Kidney (tissue), 14 donors: ENCODE results near the gene NT5DC4. TPM values are rescaled to one million over a fixed set of nuclear protein-coding genes. Genes with fewer than 3 reads are reported as not detected.

Experiments
- DNase-seq, 5 donors: peaks; one replicate each; pipeline ENCODE4 v3.0.0-alpha.2; 2013 to 2020
- FAIRE-seq: peaks from 2 replicates; lab custom pipeline; 2012; peaks lifted over from hg19 to GRCh38; lab: Jason Lieb, UNC
- H3K27ac ChIP-seq, 2 donors: one replicate each; pipeline ENCODE4 v1.7.0; 2013; ENCODE audit warnings: low read depth in 2 of 2, low read length in 2 of 2, inconsistent platforms in 1 of 2
- H3K27me3 ChIP-seq: one replicate; pipeline ENCODE4 v1.7.1; 2013; ENCODE audit warnings: low read length, inconsistent platforms; ENCODE audit not compliant: control insufficient read depth, insufficient read depth
- H3K36me3 ChIP-seq, 3 donors: one replicate each; pipeline versions ENCODE4 v1.7.0 to v1.7.1; 2013; ENCODE audit warnings: low read length in 3 of 3, control low read depth in 1 of 3, inconsistent platforms in 1 of 3; ENCODE audit not compliant: insufficient read depth in 3 of 3, control insufficient read depth in 2 of 3
- H3K4me1 ChIP-seq, 3 donors: one replicate each; pipeline versions ENCODE4 v1.7.0 to v1.7.1; 2013; ENCODE audit warnings: low read length in 3 of 3, inconsistent platforms in 1 of 3, low read depth in 1 of 3; ENCODE audit not compliant: control insufficient read depth in 2 of 3, insufficient read depth in 2 of 3
- H3K4me3 ChIP-seq, 3 donors: one replicate each; pipeline versions ENCODE4 v1.7.0 to v1.8.1; 2013; ENCODE audit warnings: low read length in 3 of 3, control low read depth in 1 of 3, inconsistent platforms in 1 of 3
- H3K9ac ChIP-seq, 3 donors: one replicate each; pipeline versions ENCODE4 v1.7.0 to v1.7.1; 2013; ENCODE audit warnings: low read length in 3 of 3, control low read depth in 1 of 3, inconsistent platforms in 1 of 3
- H3K9me3 ChIP-seq, 3 donors: one replicate each; pipeline versions ENCODE4 v1.7.0 to v1.7.1; 2013; ENCODE audit warnings: low read length in 3 of 3, control low read depth in 1 of 3, inconsistent platforms in 1 of 3; ENCODE audit not compliant: control insufficient read depth in 2 of 3, insufficient read depth in 1 of 3
- intact Hi-C: fragments of 100-400 bp; cut with DNase I; formaldehyde crosslinking; loops from one replicate; pipeline ENCODE4 v1.11.1; 2022
- polyA plus RNA-seq: library from polyadenylated mRNA; stranded (reverse); fragments of 350-450 nt; fragmentation: Illumina TruSeq; extraction: RNeasy Lipid Tissue Mini Kit (QIAGEN cat#74804); gene quantifications from one replicate; pipeline ENCODE4 v1.2.3, GENCODE V29; 2014; ENCODE audit warnings: low read depth, low replicate concordance; ENCODE audit not compliant: insufficient read depth
- total RNA-seq: library from RNA; stranded (reverse); fragmentation: NEBNext Ultra II Directional; extraction: Animal tissue kit (Norgen Biotek cat#: 25700); gene quantifications from one replicate; pipeline ENCODE4 v1.2.1, GENCODE V29; 2021
- TF ChIP-seq, protein P1 (sequence below): IDR thresholded peaks from 3 replicates; pipeline ENCODE4 v1.5.1; 2012; ENCODE audit warnings: mild to moderate bottlenecking, moderate library complexity, borderline replicate concordance; ENCODE audit not compliant: insufficient read depth; ENCODE audit errors: extremely low read depth
- donor health status: control.
- donor health status: control.
- donor health status: control.
- donor health status: control.
- donor health status: control.
- donor health status: DM: yes; HTN: yes; CAD: no.
- donor health status: Normal renal cell carcinoma (clear cell type).

The NT5DC4 gene
- total and polyA plus RNA-seq, 2 donors from 2014 or later, result not detected

DNA sequence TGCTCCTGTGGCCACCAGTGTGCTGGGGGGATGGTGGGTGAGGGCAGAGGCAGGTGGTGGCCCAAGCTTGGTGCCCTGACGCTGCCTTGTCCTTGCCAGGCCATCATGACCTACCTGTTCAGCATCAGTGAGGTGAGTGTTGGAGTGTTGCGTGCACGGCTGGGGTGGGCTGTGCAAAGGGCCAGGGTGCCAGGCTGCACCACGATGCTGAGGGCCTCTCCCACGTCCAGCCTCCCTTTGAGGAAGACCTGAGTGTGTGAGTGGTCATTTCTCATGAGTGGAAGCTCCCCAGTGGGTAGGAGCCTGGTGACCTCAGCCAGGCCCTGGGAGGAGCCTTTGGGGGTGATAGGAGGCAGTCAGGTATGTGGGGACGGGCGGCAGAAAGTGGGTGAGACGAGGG is 3.2 kb downstream of the NT5DC4 start:
- TF ChIP-seq, protein P1, sequence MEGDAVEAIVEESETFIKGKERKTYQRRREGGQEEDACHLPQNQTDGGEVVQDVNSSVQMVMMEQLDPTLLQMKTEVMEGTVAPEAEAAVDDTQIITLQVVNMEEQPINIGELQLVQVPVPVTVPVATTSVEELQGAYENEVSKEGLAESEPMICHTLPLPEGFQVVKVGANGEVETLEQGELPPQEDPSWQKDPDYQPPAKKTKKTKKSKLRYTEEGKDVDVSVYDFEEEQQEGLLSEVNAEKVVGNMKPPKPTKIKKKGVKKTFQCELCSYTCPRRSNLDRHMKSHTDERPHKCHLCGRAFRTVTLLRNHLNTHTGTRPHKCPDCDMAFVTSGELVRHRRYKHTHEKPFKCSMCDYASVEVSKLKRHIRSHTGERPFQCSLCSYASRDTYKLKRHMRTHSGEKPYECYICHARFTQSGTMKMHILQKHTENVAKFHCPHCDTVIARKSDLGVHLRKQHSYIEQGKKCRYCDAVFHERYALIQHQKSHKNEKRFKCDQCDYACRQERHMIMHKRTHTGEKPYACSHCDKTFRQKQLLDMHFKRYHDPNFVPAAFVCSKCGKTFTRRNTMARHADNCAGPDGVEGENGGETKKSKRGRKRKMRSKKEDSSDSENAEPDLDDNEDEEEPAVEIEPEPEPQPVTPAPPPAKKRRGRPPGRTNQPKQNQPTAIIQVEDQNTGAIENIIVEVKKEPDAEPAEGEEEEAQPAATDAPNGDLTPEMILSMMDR, result no peak
- no peak for DNase-seq
- no peaks in the 10 kb centered on the region for H3K9me3 ChIP-seq
- H3K9ac ChIP-seq, result no peak overlapping the region
- FAIRE-seq, result no peak
- no peaks in the 10 kb centered on the region for H3K27me3 ChIP-seq
- H3K4me3 ChIP-seq, result no peak overlapping the region
- H3K27ac ChIP-seq, result no peak overlapping the region
- no peaks in the 10 kb centered on the region for H3K36me3 ChIP-seq
- intact Hi-C loops, result loop anchor here (10.0 kb wide), 1 partner anchor 119 kb away; no protein-coding TSS in a partner anchor
- peaks cover 0 to 2% (median 0%) of the 10 kb centered on the region in 3 donors for H3K4me1 ChIP-seq

DNA sequence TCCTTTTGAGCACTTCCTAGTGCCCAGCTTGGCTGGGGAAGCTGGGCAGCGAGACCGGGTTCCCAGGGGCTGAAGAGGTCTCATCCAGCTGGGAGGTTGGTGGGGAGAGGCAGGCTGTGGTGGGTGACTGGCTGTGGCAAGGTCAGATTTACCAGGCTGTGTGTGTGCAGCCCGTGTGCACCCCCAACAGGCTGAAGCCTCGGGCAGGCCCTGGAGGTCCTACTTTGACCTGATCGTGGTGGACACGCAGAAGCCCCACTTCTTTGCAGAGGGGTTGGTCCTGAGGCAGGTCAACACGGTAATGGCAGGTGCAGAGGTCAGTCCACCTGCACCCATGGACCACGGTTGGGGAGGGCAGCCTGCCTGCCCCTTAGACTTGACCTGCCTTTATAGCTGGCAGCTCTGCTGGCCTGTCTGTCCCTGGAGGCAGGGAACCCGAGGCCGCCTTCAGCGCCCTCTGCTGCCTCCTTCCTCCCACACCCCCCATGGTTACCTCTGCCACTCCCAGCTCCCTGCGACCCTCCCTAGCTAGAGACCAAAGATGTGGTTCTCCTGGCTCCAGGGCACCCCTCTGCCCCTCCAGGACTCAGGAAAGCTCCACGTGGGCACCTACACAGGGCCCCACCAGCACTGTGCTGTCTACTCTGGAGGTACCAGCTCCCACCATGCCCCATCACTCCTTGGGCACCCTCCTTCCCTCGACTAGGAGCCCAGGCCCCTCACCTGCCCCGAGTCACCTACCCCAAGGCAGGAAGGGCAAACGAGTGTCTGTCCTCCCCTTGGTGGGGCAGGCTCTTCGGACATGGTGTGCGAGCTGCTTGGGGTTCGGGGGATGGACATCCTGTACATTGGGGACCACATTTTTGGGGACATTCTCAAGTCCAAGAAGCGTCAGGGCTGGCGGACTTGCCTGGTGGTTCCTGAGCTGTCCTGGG is 4.0 kb downstream of the NT5DC4 start:
- Histone ChIP-seq H3K4me3 (no peak overlapping the region), H3K27me3 (no peaks in the 10 kb centered on the region), H3K4me1 (peaks cover 0 to 2% (median 0%) of the 10 kb centered on the region in 3 donors), H3K9ac (no peak overlapping the region), H3K27ac (no peak overlapping the region), H3K9me3 (no peaks in the 10 kb centered on the region), H3K36me3 (no peaks in the 10 kb centered on the region)
- no peak for FAIRE-seq
- no peak for DNase-seq
- intact Hi-C loops, result loop anchor here (10.0 kb wide), 1 partner anchor 120 kb away; no protein-coding TSS in a partner anchor
- TF ChIP-seq, protein P1, result no peak

DNA sequence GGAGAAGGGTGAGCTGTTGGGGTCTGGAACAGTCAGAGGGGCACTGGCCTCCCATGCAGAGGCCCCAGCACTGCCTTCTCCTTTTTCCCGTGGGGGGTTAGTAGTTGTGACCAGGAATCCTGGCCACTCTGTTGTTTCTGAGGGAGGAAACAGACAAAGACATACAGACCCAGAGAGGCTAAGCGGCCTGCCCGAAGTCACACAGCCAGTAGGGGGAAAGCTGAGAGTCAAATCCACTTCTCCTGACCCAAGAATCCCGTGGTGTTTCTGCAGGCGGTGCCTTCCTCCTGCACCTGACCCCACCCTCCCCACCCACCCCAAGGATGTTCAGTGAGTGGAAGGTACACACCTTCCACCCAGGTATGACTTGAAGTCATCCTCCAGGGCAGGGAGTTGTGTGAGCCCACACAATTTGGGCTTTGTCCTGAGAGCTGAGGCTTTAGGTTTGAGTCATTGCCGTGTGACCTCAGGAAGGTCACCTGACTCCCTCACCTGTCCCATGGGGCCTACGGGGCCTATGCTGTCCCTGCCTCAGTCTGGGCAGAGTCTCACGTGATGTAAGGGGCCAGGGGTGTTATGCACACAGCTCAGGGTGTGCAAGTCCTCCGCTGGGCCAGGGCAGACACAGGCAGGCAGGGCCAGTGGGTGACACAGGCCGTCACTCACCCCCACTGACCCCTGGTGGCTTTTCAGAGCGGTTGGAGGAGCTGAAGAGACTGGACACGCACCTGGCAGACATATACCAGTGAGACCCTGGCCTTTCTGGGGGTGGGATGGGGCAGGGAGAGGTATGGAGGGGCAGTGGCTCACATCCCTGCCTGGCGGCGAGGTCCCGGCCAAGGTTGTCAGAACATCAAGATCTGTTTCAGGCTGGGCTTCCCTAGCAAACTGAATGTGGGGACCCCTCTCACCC is 5.0 kb downstream of the NT5DC4 start:
- DNase-seq (no peak), FAIRE-seq (no peak)
- intact Hi-C loops, result loop anchor here (10.0 kb wide), 1 partner anchor 121 kb away; no protein-coding TSS in a partner anchor
- TF ChIP-seq, protein P1, result no peak
- Histone ChIP-seq H3K36me3 (no peaks in the 10 kb centered on the region), H3K4me1 (peaks cover 0 to 2% (median 0%) of the 10 kb centered on the region in 3 donors), H3K4me3 (no peak overlapping the region), H3K27ac (no peak overlapping the region), H3K9me3 (no peaks in the 10 kb centered on the region), H3K27me3 (no peaks in the 10 kb centered on the region), H3K9ac (peak overlapping the region in 1 of 3 donors; percentile 34)
